Left colon (tissue), 2 donors: Measurements from ENCODE around the gene PLPP6. TPM values are rescaled to one million over a fixed set of nuclear protein-coding genes. Genes with fewer than 3 reads are reported as not detected.
"Not testable (repeated sequence)": the region's sequence is repeated elsewhere in the genome, so short reads cannot be mapped to it uniquely, and the experiment has no call there.

Experiments used
- ATAC-seq: fragments of 200-7000 bp; cut with Tn5 transposase; one replicate; pipeline ENCODE4 v1.9.1; 2020; ENCODE audit warnings: mild to moderate bottlenecking, moderate library complexity
- DNase-seq, 2 donors: peaks; one replicate each; pipeline ENCODE4 v3.0.0-alpha.2; 2020
- intact Hi-C, 2 donors: fragments of 100-400 bp; cut with DNase I in 1 of 2; cut with micrococcal nuclease in 1 of 2; formaldehyde crosslinking; loops; one replicate each; pipeline versions ENCODE4 v1.11.2 to v1.14.0; 2022; cut with DNase I, micrococcal nuclease
- total RNA-seq, 2 donors: library from RNA; stranded (reverse); fragmentation: NEBNext Ultra II Directional; extraction: Animal tissue kit (Norgen Biotek cat#: 25700); gene quantifications; one replicate each; pipeline ENCODE4 v1.2.1, GENCODE V29; 2021
- donor health status: DM: no; HTN: no; CAD: no.
- donor health status: DM: yes; HTN: yes; CAD: no.

The PLPP6 gene
- total RNA-seq, 2 donors from 2014 or later = 15.9 to 22.3 TPM

GRCh38 chr9:4657426-4658159, 4.5 kb upstream of the PLPP6 start:
- intact Hi-C loops = no loop called here
- ATAC-seq (no peak), DNase-seq (no peak)

- intact Hi-C loops = loop anchor here in 1 of 2 donors (5.0 to 10.0 kb wide), 2 partner anchors 82 to 324 kb away; partner anchors contain the start of genes AK3 and JAK2
- not testable (repeated sequence) for ATAC-seq, DNase-seq
Observed at GRCh38 chr9:4660665-4661064, 1.4 kb upstream of the PLPP6 start.

- DNase-seq = no peak
- intact Hi-C loops = loop anchor here in 1 of 2 donors (5.0 to 10.0 kb wide), 2 partner anchors 81 to 324 kb away; partner anchors contain the start of genes AK3 and JAK2
- no peak for ATAC-seq
Observed at GRCh38 chr9:4661165-4661564, 929 bp upstream of the PLPP6 start.

- DNase-seq = no peak
- no peak for ATAC-seq
- intact Hi-C loops = loop anchor here in 1 of 2 donors (5.0 to 10.0 kb wide), 2 partner anchors 81 to 323 kb away; partner anchors contain the start of genes AK3 and JAK2
Observed at GRCh38 chr9:4661611-4662010, 483 bp upstream of the PLPP6 start.

GRCh38 chr9:4662989-4663792, 1.1 kb downstream of the PLPP6 start:
- DNase-seq = no peak

GRCh38 chr9:4663956-4664355, 1.9 kb downstream of the PLPP6 start:
- DNase-seq = no peak
- intact Hi-C loops = loop anchor here in 1 of 2 donors (5.0 to 10.0 kb wide), 2 partner anchors 78 to 321 kb away; partner anchors contain the start of genes AK3 and JAK2
- no peak for ATAC-seq

More at GRCh38 chr9:4662989-4663792, 1.1 kb downstream of the PLPP6 start:
- intact Hi-C loops = loop anchor here in 1 of 2 donors (5.0 to 10.0 kb wide), 2 partner anchors 79 to 322 kb away; partner anchors contain the start of genes AK3 and JAK2
- ATAC-seq = peak; percentile 43

GRCh38 chr9:4665357-4665756, 3.3 kb downstream of the PLPP6 start:
- ATAC-seq (no peak), DNase-seq (no peak)

GRCh38 chr9:4666042-4666699, 4.1 kb downstream of the PLPP6 start, which contains the start of gene SPATA6L:
SPATA6L (minus strand) TSS chr9:4666480; CDS start chr9:4666250, 230 bp downstream.
- intact Hi-C loops = loop anchor here in 1 of 2 donors (10.0 kb wide), 1 partner anchor 319 kb away; the partner anchor contains the start of gene JAK2
- peak; percentile 58 for ATAC-seq
- DNase-seq = peak; percentile 78 to 81

More at GRCh38 chr9:4665357-4665756, 3.3 kb downstream of the PLPP6 start:
- intact Hi-C loops = loop anchor here in 1 of 2 donors (10.0 kb wide), 1 partner anchor 319 kb away; the partner anchor contains the start of gene JAK2

- intact Hi-C loops = loop anchor here in 1 of 2 donors (10.0 kb wide), 1 partner anchor 317 kb away; the partner anchor contains the start of gene JAK2
- no peak for DNase-seq
- no peak for ATAC-seq
Observed at GRCh38 chr9:4667681-4668080, 5.6 kb downstream of the PLPP6 start.

- ATAC-seq = no peak
- intact Hi-C loops = loop anchor here in 1 of 2 donors (10.0 kb wide), 1 partner anchor 316 kb away; the partner anchor contains the start of gene JAK2
- no peak for DNase-seq
Observed at GRCh38 chr9:4668604-4669003, 6.5 kb downstream of the PLPP6 start.

- DNase-seq (no peak), ATAC-seq (no peak)
- intact Hi-C loops = loop anchor here in 1 of 2 donors (10.0 kb wide), 1 partner anchor 315 kb away; the partner anchor contains the start of gene JAK2
Observed at GRCh38 chr9:4669890-4670289, 7.8 kb downstream of the PLPP6 start.

GRCh38 chr9:4670591-4670990, 8.5 kb downstream of the PLPP6 start:
- intact Hi-C loops = no loop called here
- ATAC-seq = no peak

GRCh38 chr9:4671737-4672136, 9.6 kb downstream of the PLPP6 start:
- DNase-seq = no peak
- intact Hi-C loops = no loop called here

More at GRCh38 chr9:4670591-4670990, 8.5 kb downstream of the PLPP6 start:
- DNase-seq = no peak

GRCh38 chr9:4674783-4675182, 12.7 kb downstream of the PLPP6 start:
- DNase-seq (no peak), ATAC-seq (no peak)
- intact Hi-C loops = no loop called here

More at GRCh38 chr9:4671737-4672136, 9.6 kb downstream of the PLPP6 start:
- no peak for ATAC-seq

- DNase-seq (no peak), ATAC-seq (no peak)
- intact Hi-C loops = no loop called here
Observed at GRCh38 chr9:4677392-4677791, 15.3 kb downstream of the PLPP6 start.

- DNase-seq (peak in 1 of 2 donors; percentile 36), ATAC-seq (peak; percentile 23)
- intact Hi-C loops = no loop called here
Observed at GRCh38 chr9:4678679-4679267, 16.7 kb downstream of the PLPP6 start.

GRCh38 chr9:4679268-4680172, 17.4 kb downstream of the PLPP6 start, which contains the start of gene CDC37L1:
CDC37L1 (plus strand) TSS chr9:4679569; CDS start chr9:4679768, 199 bp downstream.
- peak; percentile 97 to 100 for DNase-seq
- intact Hi-C loops = loop anchor here in 1 of 2 donors (10.0 kb wide), 1 partner anchor 55 kb away; no protein-coding TSS in a partner anchor
- peak; percentile 94 for ATAC-seq
